ENCODE results near the gene CAP2.

DNA sequence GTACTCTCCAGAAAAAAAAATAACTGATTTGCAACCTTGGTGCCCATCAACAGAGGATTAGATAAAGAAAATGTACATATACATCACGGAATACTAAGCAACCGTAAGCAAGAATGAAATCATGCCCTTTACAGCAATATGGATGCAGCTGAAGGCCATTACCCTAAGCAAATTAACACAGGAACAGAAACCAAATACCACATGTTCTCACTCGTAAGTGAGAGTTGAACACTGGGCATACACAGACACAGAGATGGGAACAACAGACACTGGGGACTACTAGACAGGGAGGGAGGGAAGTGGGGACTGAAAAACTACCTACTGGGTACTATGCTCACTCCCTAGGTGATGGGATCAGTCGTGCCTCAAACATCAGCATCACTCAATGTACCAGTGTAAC, 32.8 kb upstream of the CAP2 start:
- no peak for TF ChIP-seq SUZ12 (IDR thresholded peaks at IDR 0.05; ENCODE audit: extremely low read depth, insufficient read depth, insufficient read length)
- TF ChIP-seq YY1 (IDR thresholded peaks at IDR 0.05; ENCODE audit: insufficient read depth, insufficient read length), result no peak
